Measurements from ENCODE around the gene GIPC1.

GIPC1 gene

GRCh38 chr19:14446336-14447036, 49.4 kb downstream of the GIPC1 start:
- CTCF ChIA-PET: interaction anchor here (0.6 kb wide), 2 partner anchors 15 to 33 kb away, joined by 3 to 4 read pairs; no protein-coding TSS in a partner anchor
- no peak for DNase-seq (ENCODE audit: low spot score)
- peak overlapping the region; percentile 14; the same call in 1 of the 2 replicates for H3K27ac ChIP-seq
- POLR2A ChIA-PET (ENCODE audit: low non-redundant PET): no interaction called here
- TF ChIP-seq CTCF (conservative IDR thresholded peaks at IDR 0.05; ENCODE audit: low read depth): no peak

- POLR2A ChIA-PET (ENCODE audit: low non-redundant PET): no interaction called here
- no peak for TF ChIP-seq CTCF (conservative IDR thresholded peaks at IDR 0.05; ENCODE audit: low read depth)
- CTCF ChIA-PET: no interaction called here
- no peak for DNase-seq (ENCODE audit: low spot score)
- peak overlapping the region; percentile 16 for H3K27ac ChIP-seq
Observed at GRCh38 chr19:14443632-14444216, 52.2 kb downstream of the GIPC1 start.

- H3K27ac ChIP-seq: peak overlapping the region; percentile 16
- POLR2A ChIA-PET (ENCODE audit: low non-redundant PET): no interaction called here
- DNase-seq (ENCODE audit: low spot score): no peak
- CTCF ChIA-PET: interaction anchor here (0.6 kb wide), 1 partner anchor 25 kb away, joined by 3 read pairs; no protein-coding TSS in a partner anchor
- TF ChIP-seq CTCF (conservative IDR thresholded peaks at IDR 0.05; ENCODE audit: low read depth): no peak
Observed at GRCh38 chr19:14442891-14443631, 52.9 kb downstream of the GIPC1 start.

- DNase-seq (ENCODE audit: low spot score): no peak
- H3K27ac ChIP-seq: no peak overlapping the region
- TF ChIP-seq CTCF (conservative IDR thresholded peaks at IDR 0.05; ENCODE audit: low read depth): no peak
- POLR2A ChIA-PET (ENCODE audit: low non-redundant PET): no interaction called here
- CTCF ChIA-PET: no interaction called here
Observed at GRCh38 chr19:14441041-14441938, 54.6 kb downstream of the GIPC1 start.

GRCh38 chr19:14440049-14440448, 55.9 kb downstream of the GIPC1 start:
- DNase-seq (ENCODE audit: low spot score): no peak
- H3K27ac ChIP-seq: no peak overlapping the region
- ChIA-PET POLR2A (ENCODE audit: low non-redundant PET) (no interaction called here), CTCF (no interaction called here)
- no peak for TF ChIP-seq CTCF (conservative IDR thresholded peaks at IDR 0.05; ENCODE audit: low read depth)

GRCh38 chr19:14439014-14439413, 56.9 kb downstream of the GIPC1 start:
- no peak overlapping the region for H3K27ac ChIP-seq
- ChIA-PET POLR2A (ENCODE audit: low non-redundant PET) (no interaction called here), CTCF (no interaction called here)
- no peak for DNase-seq (ENCODE audit: low spot score)
- TF ChIP-seq CTCF (conservative IDR thresholded peaks at IDR 0.05; ENCODE audit: low read depth): no peak

All from RWPE1 (cell line).